HCT116 (cell line): Measurements from ENCODE around the gene IRF3. TPM values are rescaled to one million over a fixed set of nuclear protein-coding genes. Genes with fewer than 3 reads are reported as not detected.

Experiments used
- ATAC-seq: fragments of 200-7000 bp; cut with Tn5 transposase; 2 replicates; pipeline ENCODE4 v1.9.1; 2020; ENCODE audit warnings: mild to moderate bottlenecking, moderate library complexity
- BruUV-seq: library from RNA; stranded (reverse); fragments of 400-500 nt; replicated peaks from 2 replicates; lab custom pipeline; 2021; lab: Mats Ljungman, UMichigan
- CTCF ChIA-PET: fragments of 300-600 bp; sonication (Branson Sonifier 250); formaldehyde crosslinking; loops from one replicate; lab custom pipeline; 2021; ENCODE audit warnings: antibody characterized with exemption; lab: Charles Lee
- POLR2A ChIA-PET: fragments of 300-600, 350-600 bp; sonication (Branson Sonifier 250); formaldehyde crosslinking; loops from one replicate; lab custom pipeline; 2021; ENCODE audit warnings: antibody characterized with exemption; lab: Charles Lee
- RAD21 ChIA-PET, 2 experiments: fragments of 300-600 bp; sonication (Branson Sonifier 250); formaldehyde crosslinking; loops; one replicate each; lab custom pipeline; 2023; ENCODE audit warnings: low total read pairs in 2 of 2; ENCODE audit not compliant: uncharacterized antibody in 2 of 2, unreplicated experiment in 2 of 2, low non-redundant PET in 1 of 2; lab: Charles Lee
- DNase-seq: peaks from one replicate; pipeline ENCODE4 v3.0.0-alpha.2; 2010; ENCODE audit warnings: low read depth, low spot score
- H2AFZ ChIP-seq: fragments of 200-600 bp; shearing (Covaris generic), sonication (generic); 2 replicates; pipeline ENCODE4 v1.6.1; 2017; ENCODE audit warnings: low read depth, mixed run types, mixed read lengths, antibody characterized with exemption, low read length; ENCODE audit not compliant: poor library complexity, severe bottlenecking
- H3K27ac ChIP-seq: 2 replicates; pipeline ENCODE4 v1.5.1; 2012; ENCODE audit warnings: low read depth, low read length
- H3K27me3 ChIP-seq: fragments of 200-600 bp; sonication (generic); 2 replicates; pipeline ENCODE4 v1.6.1; 2016; ENCODE audit warnings: mixed run types, low read length, mixed read lengths; ENCODE audit not compliant: insufficient read depth
- H3K36me3 ChIP-seq, 2 experiments: fragments of 200-500 bp in 1 of 2; fragments of 200-600 bp in 1 of 2; sonication (Bioruptor generic) in 1 of 2; sonication (generic) in 1 of 2; 2 replicates each; pipeline versions ENCODE4 v1.5.1 to v1.6.1; 2014 to 2016; ENCODE audit warnings: low read length in 2 of 2, inconsistent platforms in 1 of 2, mixed read lengths in 1 of 2, mixed run types in 1 of 2; ENCODE audit not compliant: insufficient read depth in 2 of 2, control insufficient read depth in 1 of 2
- H3K4me1 ChIP-seq, 2 experiments: fragments of 200-600 bp in 1 of 2; sonication (generic) in 1 of 2; 2 replicates each; pipeline versions ENCODE4 v1.5.1 to v1.6.1; 2012 to 2017; ENCODE audit warnings: low read length in 2 of 2, inconsistent platforms in 1 of 2, mild to moderate bottlenecking in 1 of 2, mixed read lengths in 1 of 2, mixed run types in 1 of 2, moderate library complexity in 1 of 2; ENCODE audit not compliant: insufficient read depth in 2 of 2, control insufficient read depth in 1 of 2
- H3K4me2 ChIP-seq: fragments of 200-600 bp; sonication (generic); 2 replicates; pipeline ENCODE4 v1.6.1; 2017; ENCODE audit warnings: mixed run types, low read length, mixed read lengths
- H3K4me3 ChIP-seq, 2 experiments: fragments of 200-600 bp in 1 of 2; sonication (generic) in 1 of 2; replicated peaks in 1 of 2; 2 replicates each; pipeline ENCODE4 v1.5.1; 2011 to 2016; ENCODE audit warnings: low read length in 2 of 2, control low read depth in 1 of 2, low read depth in 1 of 2, mild to moderate bottlenecking in 1 of 2, mixed read lengths in 1 of 2, mixed run types in 1 of 2
- H3K79me2 ChIP-seq: fragments of 200-600 bp; sonication (generic); 2 replicates; pipeline ENCODE4 v1.6.1; 2017; ENCODE audit warnings: mild to moderate bottlenecking, mixed run types, low read length, moderate library complexity, mixed read lengths; ENCODE audit not compliant: insufficient read depth
- H3K9ac ChIP-seq: fragments of 200-600 bp; sonication (generic); 2 replicates; pipeline ENCODE4 v1.6.1; 2016; ENCODE audit warnings: low read length, mixed read lengths
- H3K9me2 ChIP-seq: fragments of 200-600 bp; sonication (generic), shearing (Covaris generic); 2 replicates; pipeline ENCODE4 v1.6.1; 2017; ENCODE audit warnings: mixed run types, mild to moderate bottlenecking, moderate library complexity; ENCODE audit not compliant: insufficient read depth
- H3K9me3 ChIP-seq, 2 experiments: fragments of 200-500 bp in 1 of 2; fragments of 200-600 bp in 1 of 2; sonication (Bioruptor generic) in 1 of 2; sonication (generic) in 1 of 2; 2 replicates each; pipeline ENCODE4 v1.6.1; 2014 to 2017; ENCODE audit warnings: low read length in 2 of 2, mixed read lengths in 2 of 2, inconsistent platforms in 1 of 2, low read depth in 1 of 2, mild to moderate bottlenecking in 1 of 2, mixed run types in 1 of 2, moderate library complexity in 1 of 2; ENCODE audit not compliant: control insufficient read depth in 1 of 2, insufficient read depth in 1 of 2
- H4K20me1 ChIP-seq: fragments of 200-600 bp; sonication (generic), shearing (Covaris generic); 2 replicates; pipeline ENCODE4 v1.6.1; 2017; ENCODE audit warnings: mixed run types, mild to moderate bottlenecking, moderate library complexity; ENCODE audit not compliant: insufficient read depth
- CBX3 ChIP-seq: IDR thresholded peaks from 2 replicates; pipeline ENCODE4 v1.6.1; 2012; ENCODE audit warnings: low read depth
- CTCF ChIP-seq, 3 experiments: fragments of 200-600 bp in 1 of 3; sonication (generic) in 1 of 3; IDR thresholded peaks in 2 of 3; conservative IDR thresholded peaks in 1 of 3; 2 replicates each; pipeline ENCODE4 v1.5.1; 2012 to 2017; ENCODE audit warnings: low read depth in 2 of 3, low read length in 2 of 3, antibody characterized with exemption in 1 of 3, borderline replicate concordance in 1 of 3, control low read depth in 1 of 3, mild to moderate bottlenecking in 1 of 3, mixed read lengths in 1 of 3, mixed run types in 1 of 3, moderate library complexity in 1 of 3; ENCODE audit not compliant: insufficient read depth in 1 of 3
- EGR1 ChIP-seq: IDR thresholded peaks from 2 replicates; pipeline ENCODE4 v1.6.1; 2012; ENCODE audit warnings: low read depth
- ELF1 ChIP-seq: IDR thresholded peaks from 2 replicates; pipeline ENCODE4 v1.6.1; 2012; ENCODE audit warnings: low read depth, borderline replicate concordance
- EZH2 ChIP-seq: fragments of 200-600 bp; sonication (generic); IDR thresholded peaks from 2 replicates; pipeline ENCODE4 v1.6.1; 2017; ENCODE audit warnings: antibody characterized with exemption, mixed run types
- EZH2phosphoT487 ChIP-seq: fragments of 200-600 bp; IDR thresholded peaks from 2 replicates; pipeline ENCODE4 v1.6.1; 2018; ENCODE audit warnings: antibody characterized with exemption, borderline replicate concordance
- JUND ChIP-seq: IDR thresholded peaks from 2 replicates; pipeline ENCODE4 v1.6.1; 2012
- POLR2A ChIP-seq: IDR thresholded peaks from 2 replicates; pipeline ENCODE4 v1.7.0; 2011; ENCODE audit warnings: borderline replicate concordance; ENCODE audit not compliant: insufficient read depth, insufficient read length; ENCODE audit errors: extremely low read depth
- POLR2AphosphoS5 ChIP-seq: IDR thresholded peaks from 2 replicates; pipeline ENCODE4 v1.6.1; 2011; ENCODE audit warnings: mild to moderate bottlenecking, low read depth, low read length, moderate library complexity
- REST ChIP-seq: IDR thresholded peaks from 2 replicates; pipeline ENCODE4 v1.6.1; 2012; ENCODE audit warnings: low read depth
- SIN3A ChIP-seq: IDR thresholded peaks from 2 replicates; pipeline ENCODE4 v1.6.1; 2012; ENCODE audit warnings: low read depth
- SP1 ChIP-seq: IDR thresholded peaks from 2 replicates; pipeline ENCODE4 v1.6.1; 2012; ENCODE audit warnings: low read depth
- SRF ChIP-seq: IDR thresholded peaks from 2 replicates; pipeline ENCODE4 v1.6.1; 2012; ENCODE audit warnings: low read depth
- TCF7L2 ChIP-seq: IDR thresholded peaks from 2 replicates; pipeline ENCODE4 v1.7.0; 2011; ENCODE audit warnings: borderline replicate concordance, inconsistent platforms; ENCODE audit not compliant: insufficient read depth, insufficient read length; ENCODE audit errors: extremely low read depth
- YY1 ChIP-seq: IDR thresholded peaks from 2 replicates; pipeline ENCODE4 v1.6.1; 2011; ENCODE audit warnings: low read length, low read depth, moderate library complexity, mild to moderate bottlenecking; ENCODE audit not compliant: insufficient replicate concordance; ENCODE audit errors: extremely low read depth
- ZFX ChIP-seq: fragments of 450-650 bp; IDR thresholded peaks from 2 replicates; pipeline ENCODE4 v1.6.1; 2017
- ZNF274 ChIP-seq: fragments of 200-500 bp; sonication (Bioruptor generic); IDR thresholded peaks from 2 replicates; pipeline ENCODE4 v1.6.1; 2014; ENCODE audit warnings: mild to moderate bottlenecking, low read depth, low read length, inconsistent platforms
- intact Hi-C: fragments of 100-400 bp; cut with micrococcal nuclease; formaldehyde crosslinking; loops from 2 replicates; pipeline ENCODE4 v1.10.0; 2022
- total RNA-seq: library from RNA; stranded (reverse); gene quantifications from one replicate; pipeline ENCODE4 v1.2.1, GENCODE V29; 2021; ENCODE audit not compliant: unreplicated experiment
- TF ChIP-seq, protein P1 (sequence below): IDR thresholded peaks from 2 replicates; pipeline ENCODE4 v1.6.1; 2012
- TF ChIP-seq, protein P2 (sequence below): IDR thresholded peaks from 2 replicates; pipeline ENCODE4 v1.6.1; 2011; ENCODE audit warnings: mild to moderate bottlenecking, low read length, moderate library complexity; ENCODE audit not compliant: insufficient replicate concordance; ENCODE audit errors: extremely low read depth

The IRF3 gene
- total RNA-seq, 1 experiment from 2014 or later, result 129 TPM

GRCh38 chr19:49614096-49614833 lies 51.4 kb downstream of the IRF3 start:
- H3K27me3 ChIP-seq, result no peaks in the 10 kb centered on the region
- H3K9ac ChIP-seq, result peak overlapping the region; percentile 43
- peaks cover 58% of the 10 kb centered on the region for H3K79me2 ChIP-seq
- ATAC-seq, result peak; percentile 84
- peaks cover 21% of the 10 kb centered on the region in 2 experiments; a peak in 3 of 4 replicates for H3K36me3 ChIP-seq
- intact Hi-C loops, result loop anchor here (2.0 kb wide), 1 partner anchor 25 kb away; no protein-coding TSS in a partner anchor
- H3K4me2 ChIP-seq, result peak overlapping the region; percentile 69
- RAD21 ChIA-PET, result no interaction called here
- peak overlapping the region in 1 of 2 experiments; percentile 48; a peak in 3 of 4 replicates for H3K4me3 ChIP-seq
- H4K20me1 ChIP-seq, result peaks cover 7% of the 10 kb centered on the region; the same call in 1 of the 2 replicates
- no peak overlapping the region for H2AFZ ChIP-seq
- no peaks in the 10 kb centered on the region for H3K9me3 ChIP-seq
- DNase-seq, result no peak
- H3K4me1 ChIP-seq, result peaks cover 28 to 36% of the 10 kb centered on the region in 2 experiments
- H3K27ac ChIP-seq, result peak overlapping the region; percentile 69
- CTCF ChIA-PET, result no interaction called here
- no peaks in the 10 kb centered on the region for H3K9me2 ChIP-seq
- POLR2A ChIA-PET, result interaction anchor here (1.5 kb wide), 1 partner anchor 26 kb away, joined by 3 read pairs; the partner anchor contains the start of gene RRAS
- BruUV-seq, result no TSS peak
- TF ChIP-seq ELF1 (no peak), SIN3A (no peak), EGR1 (no peak), TCF7L2 (no peak), JUND (peak; percentile 78), EZH2 (no peak), ZFX (no peak), POLR2AphosphoS5 (peak; percentile 37; the same call in 1 of the 2 replicates), CBX3 (no peak), CTCF (IDR thresholded peaks at IDR 0.05 in 2 of 3, conservative IDR thresholded peaks at IDR 0.05 in 1 of 3; ENCODE audit: borderline replicate concordance in 1 of 3, insufficient read depth in 1 of 3, low read depth in 2 of 3, low read length in 2 of 3) (peak in 1 of 3 experiments; percentile 23; a peak in 2 of 6 replicates), SRF (no peak), ZNF274 (no peak), POLR2A (no peak), EZH2phosphoT487 (no peak), REST (no peak), SP1 (peak; percentile 63; the same call in 1 of the 2 replicates), YY1 (no peak)
- TF ChIP-seq, protein P1, sequence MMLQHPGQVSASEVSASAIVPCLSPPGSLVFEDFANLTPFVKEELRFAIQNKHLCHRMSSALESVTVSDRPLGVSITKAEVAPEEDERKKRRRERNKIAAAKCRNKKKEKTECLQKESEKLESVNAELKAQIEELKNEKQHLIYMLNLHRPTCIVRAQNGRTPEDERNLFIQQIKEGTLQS, result no peak
- TF ChIP-seq, protein P2, sequence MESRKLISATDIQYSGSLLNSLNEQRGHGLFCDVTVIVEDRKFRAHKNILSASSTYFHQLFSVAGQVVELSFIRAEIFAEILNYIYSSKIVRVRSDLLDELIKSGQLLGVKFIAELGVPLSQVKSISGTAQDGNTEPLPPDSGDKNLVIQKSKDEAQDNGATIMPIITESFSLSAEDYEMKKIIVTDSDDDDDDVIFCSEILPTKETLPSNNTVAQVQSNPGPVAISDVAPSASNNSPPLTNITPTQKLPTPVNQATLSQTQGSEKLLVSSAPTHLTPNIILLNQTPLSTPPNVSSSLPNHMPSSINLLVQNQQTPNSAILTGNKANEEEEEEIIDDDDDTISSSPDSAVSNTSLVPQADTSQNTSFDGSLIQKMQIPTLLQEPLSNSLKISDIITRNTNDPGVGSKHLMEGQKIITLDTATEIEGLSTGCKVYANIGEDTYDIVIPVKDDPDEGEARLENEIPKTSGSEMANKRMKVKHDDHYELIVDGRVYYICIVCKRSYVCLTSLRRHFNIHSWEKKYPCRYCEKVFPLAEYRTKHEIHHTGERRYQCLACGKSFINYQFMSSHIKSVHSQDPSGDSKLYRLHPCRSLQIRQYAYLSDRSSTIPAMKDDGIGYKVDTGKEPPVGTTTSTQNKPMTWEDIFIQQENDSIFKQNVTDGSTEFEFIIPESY, result no peak
